HepG2 (cell line): ENCODE measurements around the gene GPN2. TPM values are rescaled to one million over a fixed set of nuclear protein-coding genes. Genes with fewer than 3 reads are reported as not detected.

Experiments used
- ATAC-seq: fragments of 200-7000 bp; cut with Tn5 transposase; 3 replicates; pipeline ENCODE4 v1.9.1; 2020; ENCODE audit warnings: mild to moderate bottlenecking, moderate library complexity
- BruUV-seq: library from RNA; stranded (reverse); fragments of 400-500 nt; replicated peaks from 2 replicates; lab custom pipeline; 2021; lab: Mats Ljungman, UMichigan
- CTCF ChIA-PET: fragments of 300-600 bp; formaldehyde crosslinking; extraction: SDS; loops from one replicate; lab custom pipeline; 2021; ENCODE audit warnings: low total read pairs, inconsistent platforms, low intra/inter-chr PET ratio; lab: Yijun Ruan, JAX
- POLR2A ChIA-PET: fragments of 350-600 bp; sonication (Branson Sonifier 250); formaldehyde crosslinking; loops from one replicate; lab custom pipeline; 2020; ENCODE audit warnings: antibody characterized with exemption, inconsistent platforms; lab: Yijun Ruan, JAX
- DNase-seq: peaks from one replicate; pipeline ENCODE4 v3.0.0-alpha.2; 2015; ENCODE audit warnings: low spot score
- FAIRE-seq: peaks from 3 replicates; lab custom pipeline; 2011; peaks lifted over from hg19 to GRCh38; lab: Jason Lieb, UNC
- H2AFZ ChIP-seq: one replicate; pipeline ENCODE4 v1.6.1; 2011; ENCODE audit warnings: low read length, inconsistent platforms
- H3K27ac ChIP-seq: fragments of 300-600 bp; 3 replicates; pipeline ENCODE4 v1.8.0; 2011; ENCODE audit warnings: mixed run types, mild to moderate bottlenecking, mixed read lengths, low read length, inconsistent platforms; ENCODE audit not compliant: insufficient read depth; ENCODE audit errors: extremely low read length
- H3K27me3 ChIP-seq, 2 experiments: fragments of 200-600 bp in 1 of 2; 2 replicates in 1 of 2; 3 replicates in 1 of 2; pipeline versions ENCODE4 v1.6.0 to v1.8.0; 2011; ENCODE audit warnings: low read length in 2 of 2, mild to moderate bottlenecking in 2 of 2, moderate library complexity in 2 of 2, inconsistent platforms in 1 of 2; ENCODE audit not compliant: insufficient read depth in 2 of 2, control insufficient read depth in 1 of 2
- H3K36me3 ChIP-seq, 2 experiments: fragments of 200-600 bp in 1 of 2; replicated peaks in 1 of 2; 2 replicates in 1 of 2; 3 replicates in 1 of 2; pipeline versions ENCODE4 v1.5.1 to v1.8.0; 2011; ENCODE audit warnings: low read length in 2 of 2, inconsistent platforms in 1 of 2; ENCODE audit not compliant: insufficient read depth in 2 of 2, control insufficient read depth in 1 of 2
- H3K4me1 ChIP-seq: 2 replicates; pipeline ENCODE4 v1.5.1; 2012; ENCODE audit warnings: low read length, inconsistent platforms; ENCODE audit not compliant: insufficient read depth
- H3K4me2 ChIP-seq: 2 replicates; pipeline ENCODE4 v1.6.0; 2011; ENCODE audit warnings: low read depth, low read length, inconsistent platforms
- H3K4me3 ChIP-seq, 3 experiments: fragments of 200-600 bp in 1 of 3; sonication (generic), shearing (Covaris generic) in 1 of 3; replicated peaks in 1 of 3; 2 replicates each; pipeline ENCODE4 v1.5.1; 2011 to 2016; ENCODE audit warnings: low read length in 3 of 3, inconsistent platforms in 2 of 3, low read depth in 2 of 3, mild to moderate bottlenecking in 2 of 3, control low read depth in 1 of 3, mixed read lengths in 1 of 3; ENCODE audit not compliant: insufficient read depth in 1 of 3
- H3K79me2 ChIP-seq: one replicate; pipeline ENCODE4 v1.6.1; 2011; ENCODE audit warnings: low read length, inconsistent platforms; ENCODE audit not compliant: insufficient read depth
- H3K9ac ChIP-seq: 2 replicates; pipeline ENCODE4 v1.6.0; 2011; ENCODE audit warnings: mild to moderate bottlenecking, low read depth, low read length, inconsistent platforms; ENCODE audit not compliant: insufficient read depth
- H3K9me3 ChIP-seq: 2 replicates; pipeline ENCODE4 v1.5.1; 2012; ENCODE audit warnings: mild to moderate bottlenecking, low read length
- H4K20me1 ChIP-seq: 2 replicates; pipeline ENCODE4 v1.6.0; 2011; ENCODE audit warnings: inconsistent platforms, mild to moderate bottlenecking, low read length, moderate library complexity; ENCODE audit not compliant: insufficient read depth
- CBFB ChIP-seq: sonication (generic); formaldehyde crosslinking; IDR thresholded peaks from 2 replicates; pipeline ENCODE4 v1.4.0; 2020; ENCODE audit warnings: missing genetic modification reagents
- HNRNPH1 ChIP-seq: fragments of 200-400 bp; formaldehyde crosslinking; optimal IDR thresholded peaks from 2 replicates; pipeline ENCODE3; 2017; ENCODE audit warnings: mild to moderate bottlenecking, low read depth, low read length
- NFYC ChIP-seq: IDR thresholded peaks from 2 replicates; pipeline ENCODE4 v1.6.1; 2016; ENCODE audit warnings: missing genetic modification reagents, missing compliant biosample characterization
- NR2C2 ChIP-seq: sonication (generic); formaldehyde crosslinking; IDR thresholded peaks from 2 replicates; pipeline ENCODE4 v1.4.0; 2020; ENCODE audit warnings: missing genetic modification reagents, mild to moderate bottlenecking, moderate library complexity, borderline replicate concordance
- PAF1 ChIP-seq: IDR thresholded peaks from 2 replicates; pipeline ENCODE4 v1.6.1; 2016; ENCODE audit warnings: missing genetic modification reagents, missing compliant biosample characterization
- SMAD9 ChIP-seq: sonication (generic); formaldehyde crosslinking; IDR thresholded peaks from 2 replicates; pipeline ENCODE4 v1.5.1; 2020; ENCODE audit warnings: mild to moderate bottlenecking, missing genetic modification reagents
- SP140L ChIP-seq: sonication (generic); formaldehyde crosslinking; IDR thresholded peaks from 2 replicates; pipeline ENCODE4 v1.4.0; 2020; ENCODE audit warnings: missing genetic modification reagents, borderline replicate concordance
- SSRP1 ChIP-seq: IDR thresholded peaks from 2 replicates; pipeline ENCODE4 v1.6.1; 2016; ENCODE audit warnings: control low read depth
- ZBTB34 ChIP-seq: sonication (generic); formaldehyde crosslinking; IDR thresholded peaks from 2 replicates; pipeline ENCODE4 v1.8.0; 2022; ENCODE audit warnings: mild to moderate bottlenecking, missing genetic modification reagents
- ZKSCAN8 ChIP-seq: IDR thresholded peaks from 2 replicates; pipeline ENCODE4 v1.6.1; 2016; ENCODE audit warnings: borderline replicate concordance, missing genetic modification reagents, missing compliant biosample characterization
- ZNF263 ChIP-seq: sonication (generic); formaldehyde crosslinking; IDR thresholded peaks from 2 replicates; pipeline ENCODE4 v1.4.0; 2020; ENCODE audit warnings: missing genetic modification reagents
- ZNF878 ChIP-seq: sonication (generic); formaldehyde crosslinking; IDR thresholded peaks from 2 replicates; pipeline ENCODE4 v1.8.1; 2023; ENCODE audit warnings: mild to moderate bottlenecking, missing genetic modification reagents, moderate library complexity
- WGBS: methylation state at CpG from one replicate; pipeline ENCODE4 v1.1.6; 2017; ENCODE audit warnings: low lambda C conversion rate; 5-methylcytosine and 5-hydroxymethylcytosine counted together
- in situ Hi-C: cut with HindIII; loops from 2 replicates; pipeline ENCODE4 v1.10.0; 2017; ENCODE audit warnings: low pct_unique_long_range_greater_than_20kb; ENCODE audit not compliant: extremely low pct_ligation_motif_present
- intact Hi-C: fragments of 100-400 bp; cut with micrococcal nuclease; formaldehyde crosslinking; loops from one replicate; pipeline ENCODE4 v1.10.0; 2022; ENCODE audit not compliant: unreplicated experiment
- polyA plus RNA-seq, 8 experiments: library from polyadenylated mRNA; depleted of rRNA in 3 of 8; stranded (reverse) in 7 of 8; unstranded in 1 of 8; fragments of >200 nt; fragmentation: Illumina TruSeq in 4 of 8; extraction: Trizol in 4 of 8; gene quantifications; 2 replicates each; pipeline versions ENCODE4 v1.2.1 to v1.2.3, GENCODE V29; 2011 to 2016; ENCODE audit warnings: low read depth in 4 of 8, missing spikeins in 1 of 8, mixed read lengths in 1 of 8; ENCODE audit not compliant: insufficient read depth in 1 of 8
- total RNA-seq, 5 experiments: library from RNA; depleted of rRNA; stranded (reverse); fragments of >200 nt; fragmentation: Illumina TruSeq; extraction: Trizol; gene quantifications; 2 replicates each; pipeline ENCODE4 v1.2.3, GENCODE V29; 2016; ENCODE audit warnings: low read depth in 1 of 5
- TF ChIP-seq, protein P1 (sequence below): sonication (generic); formaldehyde crosslinking; IDR thresholded peaks from 2 replicates; pipeline ENCODE4 v1.5.0; 2020; ENCODE audit warnings: mild to moderate bottlenecking, missing genetic modification reagents, moderate library complexity

GPN2 gene
- total and polyA plus RNA-seq, 2 of the 13 experiments (the other 11 are each of a cell fraction or from before 2014, with no cell fraction given): 19.3 to 38.9 TPM

DNA sequence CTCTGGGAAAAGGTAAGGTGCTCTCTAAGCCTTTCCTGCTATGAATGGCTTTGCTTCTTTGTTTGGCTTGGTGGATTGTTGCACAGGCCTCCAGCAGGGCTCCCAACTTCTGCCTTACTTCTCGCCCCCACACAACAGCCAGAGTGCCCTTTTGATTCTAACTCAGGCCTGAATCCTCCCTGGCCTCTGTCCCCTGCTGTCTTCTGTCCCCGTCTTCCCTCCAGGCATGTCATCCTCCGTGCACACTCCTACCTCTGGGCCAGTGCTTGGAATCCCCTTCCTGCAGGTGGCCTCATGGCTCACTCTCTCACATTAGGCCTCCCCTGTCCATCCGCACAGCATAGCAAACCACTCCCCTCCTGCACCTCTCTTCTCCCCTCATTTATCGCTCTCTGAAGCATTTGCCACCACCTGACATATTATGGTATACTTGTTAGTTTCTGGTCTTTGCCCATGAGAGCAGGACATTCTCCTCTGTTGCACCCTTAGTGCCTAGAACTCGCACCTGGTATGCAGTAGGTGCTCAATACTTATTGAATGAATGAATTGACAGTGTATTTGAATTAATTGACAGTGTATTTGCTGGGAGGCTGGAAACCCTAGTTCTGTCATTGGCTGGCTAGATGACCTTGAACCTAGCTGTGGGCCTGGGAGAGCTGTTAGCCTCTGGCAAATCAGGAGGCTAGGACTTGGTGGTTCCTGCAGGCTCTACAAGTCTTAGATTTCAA is 60.7 kb downstream of the GPN2 start:
- no peaks in the 10 kb centered on the region for H3K27me3 ChIP-seq
- TF ChIP-seq SSRP1: 0 out of 2 replicates have a peak, but pooled peaks have one; percentile 42
- no peak for TF ChIP-seq SP140L (CRISPR knock-in tag)
- no peak for TF ChIP-seq CBFB (CRISPR knock-in tag)
- no peak for TF ChIP-seq ZBTB34 (CRISPR knock-in tag)
- TF ChIP-seq PAF1: no peak
- 0 out of 2 replicates have a peak, but pooled peaks have one; percentile 43 for TF ChIP-seq ZNF263 (CRISPR knock-in tag)
- TF ChIP-seq ZKSCAN8 (CRISPR knock-in tag): 0 out of 2 replicates have a peak, but pooled peaks have one; percentile 62
- TF ChIP-seq, protein P1, sequence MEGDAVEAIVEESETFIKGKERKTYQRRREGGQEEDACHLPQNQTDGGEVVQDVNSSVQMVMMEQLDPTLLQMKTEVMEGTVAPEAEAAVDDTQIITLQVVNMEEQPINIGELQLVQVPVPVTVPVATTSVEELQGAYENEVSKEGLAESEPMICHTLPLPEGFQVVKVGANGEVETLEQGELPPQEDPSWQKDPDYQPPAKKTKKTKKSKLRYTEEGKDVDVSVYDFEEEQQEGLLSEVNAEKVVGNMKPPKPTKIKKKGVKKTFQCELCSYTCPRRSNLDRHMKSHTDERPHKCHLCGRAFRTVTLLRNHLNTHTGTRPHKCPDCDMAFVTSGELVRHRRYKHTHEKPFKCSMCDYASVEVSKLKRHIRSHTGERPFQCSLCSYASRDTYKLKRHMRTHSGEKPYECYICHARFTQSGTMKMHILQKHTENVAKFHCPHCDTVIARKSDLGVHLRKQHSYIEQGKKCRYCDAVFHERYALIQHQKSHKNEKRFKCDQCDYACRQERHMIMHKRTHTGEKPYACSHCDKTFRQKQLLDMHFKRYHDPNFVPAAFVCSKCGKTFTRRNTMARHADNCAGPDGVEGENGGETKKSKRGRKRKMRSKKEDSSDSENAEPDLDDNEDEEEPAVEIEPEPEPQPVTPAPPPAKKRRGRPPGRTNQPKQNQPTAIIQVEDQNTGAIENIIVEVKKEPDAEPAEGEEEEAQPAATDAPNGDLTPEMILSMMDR: peak; percentile 36
- TF ChIP-seq NR2C2 (CRISPR knock-in tag): peak; percentile 23; the same call in 1 of the 2 replicates
- TF ChIP-seq NFYC (CRISPR knock-in tag): no peak
- no peak for TF ChIP-seq ZNF878 (CRISPR knock-in tag)
- no peak for TF ChIP-seq HNRNPH1
- no peak for TF ChIP-seq SMAD9 (CRISPR knock-in tag)

More for the DNA sequence above, 60.7 kb downstream of the GPN2 start:
- Histone ChIP-seq H3K4me1 (peaks cover 69% of the 10 kb centered on the region), H3K79me2 (peaks cover 23% of the 10 kb centered on the region), H3K9me3 (no peaks in the 10 kb centered on the region), H3K4me3 (peak overlapping the region in 1 of 3 experiments; percentile 5; a peak in 1 of 6 replicates), H3K9ac (no peak overlapping the region), H3K36me3 (peaks cover 7 to 22% of the 10 kb centered on the region in 2 experiments), H4K20me1 (peaks cover 4% of the 10 kb centered on the region; the same call in 1 of the 2 replicates), H3K4me2 (peak overlapping the region; percentile 48), H2AFZ (no peak overlapping the region), H3K27ac (peak overlapping the region; percentile 8)
- ATAC-seq (peak; percentile 20; the same call in 1 of the 3 replicates), DNase-seq (no peak), FAIRE-seq (peak; percentile 8)
- BruUV-seq: no TSS peak
- 87% methylated on average over 6 of the region's 6 CpGs for WGBS
- POLR2A ChIA-PET: interaction anchor here (0.9 to 1.2 kb wide), 4 partner anchors 9 to 61 kb away, joined by 3 read pairs; partner anchors contain the start of gene GPN2
- intact Hi-C loops: loop anchor here (1.0 kb wide), 1 partner anchor 9 kb away; no protein-coding TSS in a partner anchor
- CTCF ChIA-PET: no interaction called here
- in situ Hi-C loops: no loop called here
